Measurements from ENCODE around the gene BLVRA. TPM values are rescaled to one million over a fixed set of nuclear protein-coding genes. Genes with fewer than 3 reads are reported as not detected.

BLVRA gene
- total and polyA plus RNA-seq, 7 experiments from 2014 or later: 11.2 to 41.2 (median 28.2) TPM

DNA sequence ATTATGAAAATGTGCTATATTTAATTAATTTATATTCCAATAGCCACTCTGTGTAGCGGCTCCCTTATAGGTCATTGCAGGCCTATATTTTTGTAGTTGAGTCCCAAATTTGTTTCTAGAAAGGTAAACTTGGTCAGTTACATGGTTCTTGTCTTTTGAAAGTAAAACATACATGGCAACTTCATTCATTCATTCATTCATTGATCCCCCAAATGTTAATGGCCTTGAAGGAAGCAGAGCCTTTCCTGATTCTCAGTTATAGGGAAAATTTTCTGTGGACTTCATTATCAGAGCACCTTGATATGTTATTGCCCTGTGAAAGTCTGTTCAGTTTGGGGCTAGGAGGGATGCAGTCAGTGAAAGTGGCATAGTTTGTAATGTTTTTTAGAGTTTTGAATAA, 2.9 kb downstream of the BLVRA start:
- intact Hi-C loops (cut with micrococcal nuclease): no loop called here
- DNase-seq (no peak), ATAC-seq (no peak)
- ChIA-PET POLR2A (interaction anchor here (1.0 to 1.2 kb wide), 2 partner anchors 11 to 73 kb away, joined by 3 to 6 read pairs; no protein-coding TSS in a partner anchor), CTCF (interaction anchor here (2.2 kb wide), 1 partner anchor 77 kb away, joined by 8 read pairs; no protein-coding TSS in a partner anchor)
- no peak overlapping the region for H3K27ac ChIP-seq (ENCODE audit: low read depth, low read length)
- peak overlapping the region in 2 of 9 donors; percentile 43 to 52 for H3K27ac Mint-ChIP-seq
- peaks cover 0 to 5% (median 0%) of the 10 kb centered on the region in 3 experiments for H3K36me3 ChIP-seq (ENCODE audit: control insufficient read depth in 2 of 3, insufficient read depth in 3 of 3, low read length in 3 of 3)
- no peaks in the 10 kb centered on the region for H3K9me3 ChIP-seq (ENCODE audit: control insufficient read depth in 2 of 3, low read length in 3 of 3)
- H3K4me1 ChIP-seq (ENCODE audit: control insufficient read depth in 2 of 2, insufficient read depth in 2 of 2, low read length in 2 of 2): peaks cover 5 to 10% of the 10 kb centered on the region in 2 donors
- H3K4me3 ChIP-seq (ENCODE audit: low read length): no peak overlapping the region
- peaks cover 0 to 10% (median 0%) of the 10 kb centered on the region in 5 donors for H3K27me3 Mint-ChIP-seq
- no peaks in the 10 kb centered on the region for H3K27me3 ChIP-seq (ENCODE audit: control insufficient read depth in 2 of 2, insufficient read depth in 2 of 2, low read length in 2 of 2)
- peaks cover 0 to 2% (median 0%) of the 10 kb centered on the region in 5 donors for H3K36me3 Mint-ChIP-seq
- H3K4me1 Mint-ChIP-seq: peaks cover 33 to 65% (median 53%) of the 10 kb centered on the region in 7 donors
- H3K9me3 Mint-ChIP-seq: no peaks in the 10 kb centered on the region
- peak overlapping the region in 1 of 10 donors; percentile 9 for H3K4me3 Mint-ChIP-seq

DNA sequence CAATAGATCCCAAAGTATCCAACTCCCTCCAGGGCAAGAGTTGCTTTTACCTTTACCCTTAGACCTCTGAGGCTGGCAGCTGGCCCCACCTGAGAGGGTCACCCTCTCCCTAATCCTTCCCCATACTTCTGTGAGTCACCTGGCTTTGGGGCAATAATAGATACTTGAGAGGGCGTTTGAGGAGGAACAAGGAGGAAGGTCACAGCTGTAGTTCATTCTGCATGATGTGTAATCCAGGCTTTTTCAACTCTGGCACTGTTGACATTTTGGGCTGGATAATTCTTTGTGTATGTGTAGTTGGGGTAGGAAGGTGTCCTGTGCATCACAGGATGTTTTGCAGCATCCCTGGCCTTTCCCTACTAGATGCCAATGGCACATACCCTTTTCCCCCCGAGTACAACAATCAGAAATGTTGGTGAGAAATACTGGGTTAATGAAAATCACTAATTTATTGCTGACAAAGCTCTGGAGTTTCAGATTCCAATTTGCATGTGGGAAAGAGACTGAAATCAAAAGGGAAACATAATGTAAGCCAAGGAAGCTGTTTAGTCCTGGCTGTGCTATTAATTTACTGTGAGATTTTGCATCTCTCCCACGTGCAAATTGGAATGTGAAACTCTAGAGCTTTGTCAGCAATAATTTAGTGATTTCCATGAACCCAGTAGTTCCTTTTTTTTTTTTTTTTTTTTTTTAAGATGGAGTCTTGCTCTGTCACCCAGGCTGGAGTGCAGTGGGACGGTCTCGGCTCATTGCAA, 3.6 kb downstream of the BLVRA start:
- peak overlapping the region in 2 of 9 donors; percentile 51 to 52 for H3K27ac Mint-ChIP-seq

DNA sequence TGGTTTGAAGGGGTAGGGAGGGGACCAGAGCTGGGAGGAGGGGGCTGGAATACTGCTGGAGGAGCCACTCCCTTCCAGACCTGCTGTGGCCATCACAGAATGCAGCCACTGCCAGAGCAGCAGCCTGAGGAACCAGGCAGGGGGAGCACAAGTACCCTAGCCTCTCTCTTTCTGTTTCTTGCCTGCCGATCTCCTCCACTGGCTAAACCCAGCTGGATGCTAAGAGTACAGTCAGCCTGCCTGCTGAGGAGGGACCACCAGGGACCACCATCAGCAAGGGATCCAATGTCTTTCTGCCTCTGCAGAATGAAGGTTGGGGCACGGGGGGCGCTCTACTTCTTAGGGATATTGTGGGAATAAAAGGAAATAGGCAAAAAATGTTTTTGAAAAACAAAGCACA, 4.7 kb downstream of the BLVRA start:
- Histone ChIP-seq H3K4me3 (ENCODE audit: low read length) (no peak overlapping the region), H3K27me3 (ENCODE audit: control insufficient read depth in 2 of 2, insufficient read depth in 2 of 2, low read length in 2 of 2) (no peaks in the 10 kb centered on the region), H3K9me3 (ENCODE audit: control insufficient read depth in 2 of 3, low read length in 3 of 3) (no peaks in the 10 kb centered on the region), H3K27ac (ENCODE audit: low read depth, low read length) (no peak overlapping the region), H3K36me3 (ENCODE audit: control insufficient read depth in 2 of 3, insufficient read depth in 3 of 3, low read length in 3 of 3) (peaks cover 0 to 3% (median 0%) of the 10 kb centered on the region in 3 experiments), H3K4me1 (ENCODE audit: control insufficient read depth in 2 of 2, insufficient read depth in 2 of 2, low read length in 2 of 2) (peaks cover 5 to 10% of the 10 kb centered on the region in 2 donors)
- DNase-seq (no peak), ATAC-seq (no peak)
- Mint-ChIP-seq H3K36me3 (peaks cover 0 to 2% (median 0%) of the 10 kb centered on the region in 5 donors), H3K9me3 (no peaks in the 10 kb centered on the region), H3K4me1 (peaks cover 26 to 56% (median 41%) of the 10 kb centered on the region in 7 donors), H3K4me3 (peak overlapping the region in 4 of 10 donors; percentile 24 to 42 (median 30)), H3K27me3 (no peaks in the 10 kb centered on the region), H3K27ac (peak overlapping the region in 5 of 9 donors; percentile 7 to 80 (median 54))
- ChIA-PET CTCF (no interaction called here), POLR2A (no interaction called here)
- intact Hi-C loops (cut with micrococcal nuclease): no loop called here

More for the DNA sequence above, 3.6 kb downstream of the BLVRA start:
- peaks cover 0 to 9% (median 0%) of the 10 kb centered on the region in 5 donors for H3K27me3 Mint-ChIP-seq
- intact Hi-C loops (cut with micrococcal nuclease): no loop called here
- Histone ChIP-seq H3K4me3 (ENCODE audit: low read length) (no peak overlapping the region), H3K27me3 (ENCODE audit: control insufficient read depth in 2 of 2, insufficient read depth in 2 of 2, low read length in 2 of 2) (no peaks in the 10 kb centered on the region), H3K27ac (ENCODE audit: low read depth, low read length) (no peak overlapping the region), H3K36me3 (ENCODE audit: control insufficient read depth in 2 of 3, insufficient read depth in 3 of 3, low read length in 3 of 3) (peaks cover 0 to 5% (median 0%) of the 10 kb centered on the region in 3 experiments), H3K4me1 (ENCODE audit: control insufficient read depth in 2 of 2, insufficient read depth in 2 of 2, low read length in 2 of 2) (peaks cover 5 to 10% of the 10 kb centered on the region in 2 donors), H3K9me3 (ENCODE audit: control insufficient read depth in 2 of 3, low read length in 3 of 3) (no peaks in the 10 kb centered on the region)
- H3K9me3 Mint-ChIP-seq: no peaks in the 10 kb centered on the region
- no peak for ATAC-seq
- ChIA-PET POLR2A (interaction anchor here (0.5 to 1.2 kb wide), 3 partner anchors 10 to 141 kb away, joined by 3 to 6 read pairs (median 4); no protein-coding TSS in a partner anchor), CTCF (interaction anchor here (0.6 to 2.2 kb wide), 3 partner anchors 73 to 180 kb away, joined by 3 to 8 read pairs (median 5); no protein-coding TSS in a partner anchor)
- H3K4me1 Mint-ChIP-seq: peaks cover 27 to 60% (median 49%) of the 10 kb centered on the region in 7 donors
- no peak overlapping the region for H3K4me3 Mint-ChIP-seq
- no peak for DNase-seq
- peaks cover 0 to 2% (median 0%) of the 10 kb centered on the region in 5 donors for H3K36me3 Mint-ChIP-seq

DNA sequence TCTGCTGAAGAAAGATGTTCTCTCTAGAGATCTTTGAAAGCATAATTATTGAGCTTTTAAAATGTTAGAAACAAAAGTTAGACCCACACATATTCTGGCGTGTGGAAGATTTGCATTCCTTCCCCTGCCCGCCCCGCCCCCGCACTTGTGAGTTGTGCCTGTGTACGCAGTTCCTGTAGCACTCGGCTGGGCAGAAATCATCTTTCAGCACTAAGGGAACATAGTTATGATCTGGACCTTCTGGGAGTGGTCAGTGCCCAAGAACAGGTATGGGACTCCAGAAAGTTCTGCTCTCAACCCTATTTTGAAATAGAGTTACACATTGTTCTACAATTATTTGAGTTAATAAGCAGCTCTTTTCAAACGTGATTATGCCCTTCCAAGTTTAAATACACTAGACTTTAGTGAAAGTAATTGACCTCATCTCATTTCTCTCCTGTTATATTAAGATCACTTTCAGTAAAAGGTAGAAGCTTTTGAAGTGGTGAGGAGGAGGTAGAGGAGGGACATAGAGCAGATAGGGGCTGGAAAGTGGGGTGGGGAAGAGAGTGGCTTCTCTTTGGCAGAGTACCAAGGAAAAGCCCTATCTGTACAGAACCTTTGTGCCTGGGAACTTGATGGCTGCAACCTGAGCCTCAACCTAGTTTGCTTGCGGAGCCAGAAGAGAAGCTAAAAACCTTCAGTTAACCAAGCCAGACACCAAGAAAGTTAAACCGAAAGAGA, 5.7 kb downstream of the BLVRA start:
- Mint-ChIP-seq H3K4me3 (peak overlapping the region; percentile 10 to 79 (median 68)), H3K9me3 (no peaks in the 10 kb centered on the region), H3K27me3 (no peaks in the 10 kb centered on the region), H3K4me1 (peaks cover 26 to 55% (median 40%) of the 10 kb centered on the region in 7 donors), H3K27ac (peak overlapping the region in 8 of 9 donors; percentile 34 to 86 (median 64)), H3K36me3 (peaks cover 0 to 2% (median 0%) of the 10 kb centered on the region in 5 donors)
- intact Hi-C loops (cut with micrococcal nuclease): no loop called here
- Histone ChIP-seq H3K36me3 (ENCODE audit: control insufficient read depth in 2 of 3, insufficient read depth in 3 of 3, low read length in 3 of 3) (no peaks in the 10 kb centered on the region), H3K9me3 (ENCODE audit: control insufficient read depth in 2 of 3, low read length in 3 of 3) (no peaks in the 10 kb centered on the region), H3K27me3 (ENCODE audit: control insufficient read depth in 2 of 2, insufficient read depth in 2 of 2, low read length in 2 of 2) (no peaks in the 10 kb centered on the region), H3K27ac (ENCODE audit: low read depth, low read length) (peak overlapping the region; percentile 1), H3K4me3 (ENCODE audit: low read length) (no peak overlapping the region), H3K4me1 (ENCODE audit: control insufficient read depth in 2 of 2, insufficient read depth in 2 of 2, low read length in 2 of 2) (peaks cover 5 to 10% of the 10 kb centered on the region in 2 donors)
- ChIA-PET CTCF (interaction anchor here (1.1 kb wide), 1 partner anchor 42 kb away, joined by 3 read pairs; no protein-coding TSS in a partner anchor), POLR2A (no interaction called here)
- DNase-seq (peak in 3 of 9 donors; percentile 8 to 36 (median 11)), ATAC-seq (peak; percentile 52)

DNA sequence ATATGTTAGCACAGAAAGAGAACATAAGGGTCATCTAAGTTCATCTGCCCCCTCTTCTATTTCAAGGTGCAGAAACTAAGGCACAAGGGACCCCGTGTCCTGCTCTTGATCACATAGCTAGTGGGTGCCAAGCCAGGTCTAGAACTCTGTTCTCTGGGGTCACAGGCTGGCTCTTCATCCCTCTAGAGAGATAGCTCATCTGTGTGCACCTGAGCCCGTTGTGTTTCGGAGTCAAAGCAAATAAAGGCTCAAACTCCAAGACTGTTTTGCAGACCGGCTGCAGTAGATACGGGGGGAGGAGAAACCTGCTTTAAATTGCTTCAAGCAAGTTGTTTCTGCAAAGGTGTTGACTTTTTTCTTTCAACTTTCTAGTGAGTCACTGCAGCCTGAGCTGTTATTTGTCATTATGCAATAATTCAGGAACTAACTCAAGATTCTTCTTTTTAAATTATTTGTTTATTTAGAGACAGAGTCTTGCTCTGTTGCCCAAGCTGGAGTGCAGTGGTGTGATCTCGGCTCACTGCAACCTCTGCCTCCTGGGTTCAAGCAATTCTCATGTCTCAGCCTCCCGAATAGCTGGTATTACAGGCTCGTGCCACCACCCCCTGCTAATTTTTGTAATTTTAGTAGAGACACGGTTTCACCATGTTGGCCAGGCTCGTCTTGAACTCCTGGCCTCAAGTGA, 6.5 kb downstream of the BLVRA start:
- ChIA-PET CTCF (interaction anchor here (1.1 kb wide), 1 partner anchor 43 kb away, joined by 3 read pairs; no protein-coding TSS in a partner anchor), POLR2A (no interaction called here)
- no peaks in the 10 kb centered on the region for H3K9me3 Mint-ChIP-seq
- H3K36me3 ChIP-seq (ENCODE audit: control insufficient read depth in 2 of 3, insufficient read depth in 3 of 3, low read length in 3 of 3): no peaks in the 10 kb centered on the region
- H3K4me3 Mint-ChIP-seq: peak overlapping the region in 6 of 10 donors; percentile 61 to 79 (median 70)
- H3K36me3 Mint-ChIP-seq: peaks cover 0 to 2% (median 0%) of the 10 kb centered on the region in 5 donors
- ATAC-seq (peak; percentile 31), DNase-seq (no peak)
- H3K27ac ChIP-seq (ENCODE audit: low read depth, low read length): no peak overlapping the region
- intact Hi-C loops (cut with micrococcal nuclease): no loop called here
- H3K9me3 ChIP-seq (ENCODE audit: control insufficient read depth in 2 of 3, low read length in 3 of 3): no peaks in the 10 kb centered on the region
- peaks cover 0 to 7% of the 10 kb centered on the region in 2 donors for H3K4me1 ChIP-seq (ENCODE audit: control insufficient read depth in 2 of 2, insufficient read depth in 2 of 2, low read length in 2 of 2)
- peak overlapping the region in 6 of 9 donors; percentile 16 to 86 (median 62) for H3K27ac Mint-ChIP-seq
- H3K4me3 ChIP-seq (ENCODE audit: low read length): no peak overlapping the region
- no peaks in the 10 kb centered on the region for H3K27me3 Mint-ChIP-seq
- H3K27me3 ChIP-seq (ENCODE audit: control insufficient read depth in 2 of 2, insufficient read depth in 2 of 2, low read length in 2 of 2): no peaks in the 10 kb centered on the region
- peaks cover 25 to 48% (median 34%) of the 10 kb centered on the region in 7 donors for H3K4me1 Mint-ChIP-seq

DNA sequence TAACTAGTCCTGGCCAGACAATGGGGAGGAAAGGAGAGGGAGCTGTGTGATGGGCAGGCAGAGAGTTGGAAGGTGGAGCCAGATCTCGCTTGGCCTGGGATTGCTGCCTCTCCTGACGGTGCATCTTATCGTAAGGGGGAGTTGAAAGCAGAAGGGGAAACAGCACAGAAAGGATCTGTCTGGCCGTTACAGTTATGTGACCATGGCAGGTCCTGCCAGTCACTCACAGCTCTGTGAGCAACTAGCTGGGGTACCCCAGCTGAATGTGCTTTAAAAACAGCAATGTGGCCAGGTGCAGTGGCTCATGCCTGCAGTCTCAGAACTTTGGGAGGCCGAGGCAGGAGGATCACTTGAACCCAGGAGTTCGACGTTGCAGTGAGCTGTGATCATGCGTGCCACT, 8.1 kb downstream of the BLVRA start:
- ATAC-seq (no peak), DNase-seq (no peak)
- peaks cover 0 to under 1% (median 0%) of the 10 kb centered on the region in 3 experiments for H3K36me3 ChIP-seq (ENCODE audit: control insufficient read depth in 2 of 3, insufficient read depth in 3 of 3, low read length in 3 of 3)
- peaks cover 15 to 36% (median 30%) of the 10 kb centered on the region in 7 donors for H3K4me1 Mint-ChIP-seq
- peaks cover 0 to 7% of the 10 kb centered on the region in 2 donors for H3K4me1 ChIP-seq (ENCODE audit: control insufficient read depth in 2 of 2, insufficient read depth in 2 of 2, low read length in 2 of 2)
- no peaks in the 10 kb centered on the region for H3K9me3 ChIP-seq (ENCODE audit: control insufficient read depth in 2 of 3, low read length in 3 of 3)
- H3K27ac Mint-ChIP-seq: no peak overlapping the region
- no peak overlapping the region for H3K27ac ChIP-seq (ENCODE audit: low read depth, low read length)
- no peaks in the 10 kb centered on the region for H3K27me3 ChIP-seq (ENCODE audit: control insufficient read depth in 2 of 2, insufficient read depth in 2 of 2, low read length in 2 of 2)
- intact Hi-C loops (cut with micrococcal nuclease): no loop called here
- H3K27me3 Mint-ChIP-seq: no peaks in the 10 kb centered on the region
- H3K4me3 Mint-ChIP-seq: no peak overlapping the region
- CTCF ChIA-PET: no interaction called here
- H3K4me3 ChIP-seq (ENCODE audit: low read length): no peak overlapping the region
- POLR2A ChIA-PET: no interaction called here
- H3K36me3 Mint-ChIP-seq: peaks cover 2 to 9% (median 4%) of the 10 kb centered on the region in 5 donors
- H3K9me3 Mint-ChIP-seq: no peaks in the 10 kb centered on the region
